Kidney (tissue), 14 donors: ENCODE measurements around the gene GSTT4. TPM values are rescaled to one million over a fixed set of nuclear protein-coding genes. Genes with fewer than 3 reads are reported as not detected.

Experiments
- DNase-seq, 5 donors: peaks; one replicate each; pipeline ENCODE4 v3.0.0-alpha.2; 2013 to 2020
- FAIRE-seq: peaks from 2 replicates; lab custom pipeline; 2012; peaks lifted over from hg19 to GRCh38; lab: Jason Lieb, UNC
- H3K27ac ChIP-seq, 2 donors: one replicate each; pipeline ENCODE4 v1.7.0; 2013; ENCODE audit warnings: low read depth in 2 of 2, low read length in 2 of 2, inconsistent platforms in 1 of 2
- H3K27me3 ChIP-seq: one replicate; pipeline ENCODE4 v1.7.1; 2013; ENCODE audit warnings: low read length, inconsistent platforms; ENCODE audit not compliant: control insufficient read depth, insufficient read depth
- H3K36me3 ChIP-seq, 3 donors: one replicate each; pipeline versions ENCODE4 v1.7.0 to v1.7.1; 2013; ENCODE audit warnings: low read length in 3 of 3, control low read depth in 1 of 3, inconsistent platforms in 1 of 3; ENCODE audit not compliant: insufficient read depth in 3 of 3, control insufficient read depth in 2 of 3
- H3K4me1 ChIP-seq, 3 donors: one replicate each; pipeline versions ENCODE4 v1.7.0 to v1.7.1; 2013; ENCODE audit warnings: low read length in 3 of 3, inconsistent platforms in 1 of 3, low read depth in 1 of 3; ENCODE audit not compliant: control insufficient read depth in 2 of 3, insufficient read depth in 2 of 3
- H3K4me3 ChIP-seq, 3 donors: one replicate each; pipeline versions ENCODE4 v1.7.0 to v1.8.1; 2013; ENCODE audit warnings: low read length in 3 of 3, control low read depth in 1 of 3, inconsistent platforms in 1 of 3
- H3K9ac ChIP-seq, 3 donors: one replicate each; pipeline versions ENCODE4 v1.7.0 to v1.7.1; 2013; ENCODE audit warnings: low read length in 3 of 3, control low read depth in 1 of 3, inconsistent platforms in 1 of 3
- H3K9me3 ChIP-seq, 3 donors: one replicate each; pipeline versions ENCODE4 v1.7.0 to v1.7.1; 2013; ENCODE audit warnings: low read length in 3 of 3, control low read depth in 1 of 3, inconsistent platforms in 1 of 3; ENCODE audit not compliant: control insufficient read depth in 2 of 3, insufficient read depth in 1 of 3
- CTCF ChIP-seq: IDR thresholded peaks from 3 replicates; pipeline ENCODE4 v1.5.1; 2012; ENCODE audit warnings: mild to moderate bottlenecking, moderate library complexity, borderline replicate concordance; ENCODE audit not compliant: insufficient read depth; ENCODE audit errors: extremely low read depth
- intact Hi-C: fragments of 100-400 bp; cut with DNase I; formaldehyde crosslinking; loops from one replicate; pipeline ENCODE4 v1.11.1; 2022
- polyA plus RNA-seq: library from polyadenylated mRNA; stranded (reverse); fragments of 350-450 nt; fragmentation: Illumina TruSeq; extraction: RNeasy Lipid Tissue Mini Kit (QIAGEN cat#74804); gene quantifications from one replicate; pipeline ENCODE4 v1.2.3, GENCODE V29; 2014; ENCODE audit warnings: low read depth, low replicate concordance; ENCODE audit not compliant: insufficient read depth
- total RNA-seq: library from RNA; stranded (reverse); fragmentation: NEBNext Ultra II Directional; extraction: Animal tissue kit (Norgen Biotek cat#: 25700); gene quantifications from one replicate; pipeline ENCODE4 v1.2.1, GENCODE V29; 2021
- donor health status: control.
- donor health status: control.
- donor health status: control.
- donor health status: control.
- donor health status: control.
- donor health status: DM: yes; HTN: yes; CAD: no.
- donor health status: Normal renal cell carcinoma (clear cell type).

GSTT4 gene
- total and polyA plus RNA-seq, 2 donors from 2014 or later, result not detected

GRCh38 chr22:24008022-24008283 is 2.7 kb upstream of the GSTT4 start:
- Histone ChIP-seq H3K36me3 (no peaks in the 10 kb centered on the region), H3K4me1 (peaks cover 0 to 5% (median 0%) of the 10 kb centered on the region in 3 donors), H3K27ac (no peak overlapping the region), H3K4me3 (no peak overlapping the region), H3K9me3 (no peaks in the 10 kb centered on the region), H3K9ac (no peak overlapping the region), H3K27me3 (no peaks in the 10 kb centered on the region)
- intact Hi-C loops, result no loop called here
- FAIRE-seq (no peak), DNase-seq (no peak)
- no peak for TF ChIP-seq CTCF

DNA sequence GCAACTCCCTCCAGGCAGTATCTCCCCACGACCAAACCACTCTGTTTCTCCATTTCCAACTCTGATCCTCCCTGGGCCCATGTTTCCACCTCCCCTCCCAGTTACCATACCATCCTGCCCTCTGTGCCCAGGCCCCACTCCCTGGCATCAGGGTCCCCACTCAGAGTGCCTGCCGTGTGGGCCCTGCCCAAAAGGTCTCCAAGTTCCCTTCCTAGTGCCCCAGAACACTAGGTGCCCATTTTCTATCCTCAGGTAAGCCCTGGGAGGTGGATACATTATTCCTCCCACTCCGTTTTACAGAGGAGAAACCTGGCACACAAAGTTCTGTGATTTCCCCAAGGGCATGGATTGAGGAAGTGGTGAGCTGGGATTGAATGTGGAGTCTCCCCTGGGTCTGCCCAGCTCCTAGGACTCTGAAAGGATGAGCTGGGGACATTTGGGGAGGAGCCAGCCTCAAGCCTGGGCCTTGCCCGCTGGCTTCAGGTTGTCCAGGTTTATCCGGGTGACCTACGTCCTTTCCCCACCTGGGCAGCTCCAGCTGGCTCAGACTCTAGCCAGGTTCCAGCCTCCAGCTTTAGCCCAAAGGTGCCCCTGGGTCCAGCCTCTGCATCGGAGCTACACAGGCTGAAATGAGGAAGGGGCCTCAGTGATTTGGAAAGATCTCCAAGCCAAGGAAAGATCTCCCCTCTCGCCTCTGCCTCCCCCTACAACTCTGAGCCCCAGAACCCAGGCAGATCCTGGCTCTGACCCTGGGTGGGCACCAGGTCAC is 2.2 kb upstream of the GSTT4 start:
- Histone ChIP-seq H3K9ac (no peak overlapping the region), H3K27me3 (no peaks in the 10 kb centered on the region), H3K9me3 (no peaks in the 10 kb centered on the region), H3K36me3 (no peaks in the 10 kb centered on the region), H3K4me1 (peaks cover 0 to 4% (median 0%) of the 10 kb centered on the region in 3 donors), H3K27ac (no peak overlapping the region), H3K4me3 (no peak overlapping the region)
- FAIRE-seq (no peak), DNase-seq (no peak)
- intact Hi-C loops, result no loop called here
- no peak for TF ChIP-seq CTCF

- no peak for TF ChIP-seq CTCF
- FAIRE-seq, result no peak
- no peak overlapping the region for H3K9ac ChIP-seq
- no peaks in the 10 kb centered on the region for H3K36me3 ChIP-seq
- H3K4me1 ChIP-seq, result peaks cover 0 to 2% (median 0%) of the 10 kb centered on the region in 3 donors
- no peak overlapping the region for H3K27ac ChIP-seq
- intact Hi-C loops, result no loop called here
- H3K9me3 ChIP-seq, result no peaks in the 10 kb centered on the region
- DNase-seq, result no peak
- H3K4me3 ChIP-seq, result no peak overlapping the region
- H3K27me3 ChIP-seq, result no peaks in the 10 kb centered on the region
Observed at GRCh38 chr22:24006914-24007214, 1.6 kb upstream of the GSTT4 start.

DNA sequence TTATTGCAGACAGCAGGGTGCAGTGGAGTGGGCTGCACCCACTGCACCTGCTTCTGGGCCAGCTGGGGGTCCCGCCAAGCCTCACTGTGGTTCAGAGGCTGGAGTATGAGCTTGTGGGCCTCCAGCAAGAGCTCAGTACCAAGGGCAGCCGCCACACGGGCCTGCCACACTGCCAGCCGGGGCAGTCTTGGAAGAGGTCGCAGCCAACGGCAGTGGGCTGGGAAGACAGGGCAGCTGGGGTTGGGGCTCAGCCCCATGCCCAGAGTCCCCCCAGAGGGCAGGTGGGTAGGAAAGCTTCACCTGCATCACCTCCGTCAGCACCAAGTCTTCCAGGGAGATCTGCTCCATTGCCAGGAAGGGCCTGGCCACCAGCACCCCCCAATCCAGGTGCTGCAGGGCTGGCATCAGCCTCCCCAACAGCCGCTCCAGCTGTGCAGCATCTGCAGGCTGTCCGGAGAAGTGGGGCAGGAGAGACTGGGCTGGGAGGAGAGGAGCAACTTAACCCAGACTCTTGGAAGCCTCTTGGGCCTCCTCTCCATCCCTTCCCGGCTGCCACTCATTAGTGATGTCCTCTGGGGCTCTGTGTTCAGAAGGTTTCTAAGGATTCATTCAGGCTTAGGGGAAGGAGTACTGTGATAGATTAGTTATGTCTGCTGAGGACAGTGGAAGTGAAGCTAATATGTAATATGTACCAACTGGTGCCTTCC is 1.1 kb upstream of the GSTT4 start:
- Histone ChIP-seq H3K4me3 (no peak overlapping the region), H3K36me3 (no peaks in the 10 kb centered on the region), H3K9ac (no peak overlapping the region), H3K27me3 (no peaks in the 10 kb centered on the region), H3K27ac (no peak overlapping the region), H3K9me3 (no peaks in the 10 kb centered on the region), H3K4me1 (no peaks in the 10 kb centered on the region)
- no peak for FAIRE-seq
- intact Hi-C loops, result no loop called here
- TF ChIP-seq CTCF, result no peak
- DNase-seq, result no peak
